Karpas-422 (cell line): ENCODE data around the gene DCBLD1. TPM values are rescaled to one million over a fixed set of nuclear protein-coding genes. Genes with fewer than 3 reads are reported as not detected.

Experiments
- DNase-seq: peaks from one replicate; pipeline ENCODE4 v3.0.0-alpha.2; 2015
- H2AFZ ChIP-seq: fragments of 200-600 bp; sonication (generic); 2 replicates; pipeline ENCODE4 v1.6.1; 2014; ENCODE audit warnings: antibody characterized with exemption, low read length, mixed read lengths
- H3K27ac ChIP-seq: fragments of 200-600 bp; sonication (generic); 2 replicates; pipeline ENCODE4 v1.5.1; 2014; ENCODE audit warnings: mild to moderate bottlenecking, low read length, moderate library complexity
- H3K27me3 ChIP-seq: fragments of 200-600 bp; sonication (generic); 2 replicates; pipeline ENCODE4 v1.6.1; 2014; ENCODE audit warnings: low read length, mixed read lengths
- H3K36me3 ChIP-seq: fragments of 200-600 bp; sonication (generic); 2 replicates; pipeline ENCODE4 v1.6.1; 2014; ENCODE audit warnings: low read length, mixed read lengths; ENCODE audit not compliant: insufficient read depth
- H3K4me1 ChIP-seq: fragments of 200-600 bp; sonication (generic); 2 replicates; pipeline ENCODE4 v1.6.1; 2014; ENCODE audit warnings: mild to moderate bottlenecking, low read length, mixed read lengths
- H3K4me2 ChIP-seq: fragments of 200-600 bp; sonication (generic); 2 replicates; pipeline ENCODE4 v1.6.1; 2014; ENCODE audit warnings: low read length, low read depth, mild to moderate bottlenecking; ENCODE audit not compliant: poor library complexity, severe bottlenecking
- H3K4me3 ChIP-seq: fragments of 200-600 bp; sonication (generic); 2 replicates; pipeline ENCODE4 v1.5.1; 2014; ENCODE audit warnings: mild to moderate bottlenecking, antibody characterized with exemption, low read length, mixed read lengths
- H3K79me2 ChIP-seq: fragments of 200-600 bp; sonication (generic); 2 replicates; pipeline ENCODE4 v1.6.1; 2014; ENCODE audit warnings: mild to moderate bottlenecking, low read length, mixed read lengths
- H3K9ac ChIP-seq: fragments of 200-600 bp; sonication (generic); 2 replicates; pipeline ENCODE4 v1.6.0; 2014; ENCODE audit warnings: low read length
- H3K9me2 ChIP-seq: fragments of 200-600 bp; sonication (generic), shearing (Covaris generic); replicated peaks from 2 replicates; pipeline ENCODE4 v1.6.0; 2014; ENCODE audit warnings: mild to moderate bottlenecking, low read length, moderate library complexity; ENCODE audit not compliant: insufficient read depth
- H3K9me3 ChIP-seq: fragments of 300-700, 200-600 bp; sonication (generic); 2 replicates; pipeline ENCODE4 v1.6.1; 2014; ENCODE audit warnings: low read length, mixed read lengths
- H4K20me1 ChIP-seq: fragments of 200-600 bp; sonication (generic); 2 replicates; pipeline ENCODE4 v1.6.1; 2014; ENCODE audit warnings: mild to moderate bottlenecking, antibody characterized with exemption, low read length, low read depth; ENCODE audit not compliant: insufficient read depth
- total RNA-seq: library from RNA; depleted of rRNA; stranded (reverse); fragments of >200 nt; shearing (Covaris generic); gene quantifications from 2 replicates; pipeline ENCODE4 v1.2.3, GENCODE V29; 2014; ENCODE audit warnings: low replicate concordance

DCBLD1 gene
- total RNA-seq, 1 experiment from 2014 or later, result not detected

DNA sequence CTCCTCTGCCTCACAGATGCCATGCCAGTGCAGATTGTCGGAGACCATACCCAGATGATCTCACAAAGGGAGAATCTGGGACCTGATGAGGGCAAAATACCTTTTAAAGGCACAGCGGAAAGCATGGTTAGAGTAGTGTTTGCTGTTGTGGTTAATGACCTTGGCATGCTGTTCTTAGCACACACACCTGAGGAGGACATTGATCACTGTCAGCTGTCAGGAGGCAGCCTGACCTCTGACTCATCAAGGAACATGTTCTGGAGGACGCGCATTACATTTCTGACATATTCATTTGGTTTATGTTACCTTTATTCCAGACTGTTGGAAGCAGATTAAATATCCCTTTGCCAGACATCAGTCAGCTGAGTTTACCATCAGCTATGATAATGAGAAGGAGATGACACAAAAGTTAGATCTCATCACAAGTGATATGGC lies 62.7 kb downstream of the DCBLD1 start:
- H3K9ac ChIP-seq, result no peak overlapping the region
- no peaks in the 10 kb centered on the region for H3K79me2 ChIP-seq
- H3K27me3 ChIP-seq, result no peaks in the 10 kb centered on the region
- H2AFZ ChIP-seq, result no peak overlapping the region
- H3K4me3 ChIP-seq, result no peak overlapping the region
- no peak overlapping the region for H3K27ac ChIP-seq
- no peaks in the 10 kb centered on the region for H3K9me2 ChIP-seq
- H4K20me1 ChIP-seq, result no peaks in the 10 kb centered on the region
- no peaks in the 10 kb centered on the region for H3K4me1 ChIP-seq
- H3K4me2 ChIP-seq, result no peak overlapping the region
- no peak for DNase-seq
- H3K36me3 ChIP-seq, result no peaks in the 10 kb centered on the region
- no peaks in the 10 kb centered on the region for H3K9me3 ChIP-seq

DNA sequence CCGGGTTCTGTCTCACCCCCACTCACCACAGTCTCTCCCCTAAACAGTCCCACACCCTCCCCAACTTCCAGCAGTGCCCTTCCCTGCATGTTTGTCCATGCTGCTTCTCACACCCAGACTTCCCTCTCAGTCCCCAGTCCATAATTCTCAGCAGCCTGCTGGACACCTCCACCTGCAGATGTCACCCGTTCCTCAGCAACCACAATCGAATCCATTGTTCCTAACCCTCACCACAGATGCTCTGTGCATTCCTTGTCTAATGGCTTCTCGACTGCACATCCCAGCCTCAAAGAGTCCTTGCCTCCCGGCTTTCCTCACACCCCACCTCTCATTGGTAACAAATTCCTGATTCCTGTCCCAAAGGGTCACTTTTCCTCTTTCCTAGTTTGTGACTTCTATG lies 64.2 kb downstream of the DCBLD1 start:
- no peaks in the 10 kb centered on the region for H3K36me3 ChIP-seq
- H4K20me1 ChIP-seq, result no peaks in the 10 kb centered on the region
- no peak overlapping the region for H3K4me2 ChIP-seq
- H2AFZ ChIP-seq, result no peak overlapping the region
- no peaks in the 10 kb centered on the region for H3K79me2 ChIP-seq
- no peak overlapping the region for H3K9ac ChIP-seq
- no peaks in the 10 kb centered on the region for H3K9me3 ChIP-seq
- no peaks in the 10 kb centered on the region for H3K27me3 ChIP-seq
- peak; percentile 27 for DNase-seq
- H3K4me3 ChIP-seq, result no peak overlapping the region
- no peaks in the 10 kb centered on the region for H3K9me2 ChIP-seq
- no peaks in the 10 kb centered on the region for H3K4me1 ChIP-seq
- H3K27ac ChIP-seq, result no peak overlapping the region

DNA sequence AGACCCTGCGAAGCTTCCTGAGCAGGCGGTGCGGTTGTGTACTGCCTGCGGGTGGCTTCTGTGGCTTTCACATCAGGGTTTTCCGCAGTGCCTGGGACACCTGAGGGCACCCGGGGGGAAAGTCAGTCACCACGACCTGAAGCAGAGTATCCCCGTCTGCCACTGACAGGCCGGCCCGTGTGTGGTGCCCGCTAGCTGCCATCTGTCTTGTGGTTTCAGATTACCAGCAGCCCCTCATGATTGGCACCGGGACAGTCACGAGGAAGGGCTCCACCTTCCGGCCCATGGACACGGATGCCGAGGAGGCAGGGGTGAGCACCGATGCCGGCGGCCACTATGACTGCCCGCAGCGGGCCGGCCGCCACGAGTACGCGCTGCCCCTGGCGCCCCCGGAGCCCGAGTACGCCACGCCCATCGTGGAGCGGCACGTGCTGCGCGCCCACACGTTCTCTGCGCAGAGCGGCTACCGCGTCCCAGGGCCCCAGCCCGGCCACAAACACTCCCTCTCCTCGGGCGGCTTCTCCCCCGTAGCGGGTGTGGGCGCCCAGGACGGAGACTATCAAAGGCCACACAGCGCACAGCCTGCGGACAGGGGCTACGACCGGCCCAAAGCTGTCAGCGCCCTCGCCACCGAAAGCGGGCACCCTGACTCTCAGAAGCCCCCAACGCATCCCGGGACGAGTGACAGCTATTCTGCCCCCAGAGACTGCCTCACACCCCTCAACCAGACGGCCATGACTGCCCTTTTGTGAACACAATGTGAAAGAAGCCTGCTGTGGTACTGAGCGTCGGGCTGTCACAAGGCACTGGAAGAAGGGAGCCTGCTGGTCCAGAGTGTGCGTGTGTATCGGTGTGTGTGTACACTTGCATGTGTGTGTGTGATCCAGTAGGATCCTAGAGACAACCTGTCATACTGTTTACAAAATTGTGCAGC lies 65.5 kb downstream of the DCBLD1 start:
- H2AFZ ChIP-seq, result no peak overlapping the region
- no peaks in the 10 kb centered on the region for H3K27me3 ChIP-seq
- no peak overlapping the region for H3K9ac ChIP-seq
- H3K4me3 ChIP-seq, result no peak overlapping the region
- H3K4me2 ChIP-seq, result no peak overlapping the region
- H4K20me1 ChIP-seq, result no peaks in the 10 kb centered on the region
- H3K36me3 ChIP-seq, result no peaks in the 10 kb centered on the region
- no peaks in the 10 kb centered on the region for H3K4me1 ChIP-seq
- H3K9me2 ChIP-seq, result no peaks in the 10 kb centered on the region
- H3K79me2 ChIP-seq, result no peaks in the 10 kb centered on the region
- no peak for DNase-seq
- H3K27ac ChIP-seq, result no peak overlapping the region
- H3K9me3 ChIP-seq, result no peaks in the 10 kb centered on the region

GRCh38 chr6:117548797-117549301 lies 66.4 kb downstream of the DCBLD1 start:
- Histone ChIP-seq H4K20me1 (no peaks in the 10 kb centered on the region), H3K9me2 (no peaks in the 10 kb centered on the region), H3K9me3 (no peaks in the 10 kb centered on the region), H3K4me1 (no peaks in the 10 kb centered on the region), H3K27me3 (no peaks in the 10 kb centered on the region), H3K79me2 (no peaks in the 10 kb centered on the region), H3K27ac (no peak overlapping the region), H3K36me3 (no peaks in the 10 kb centered on the region), H2AFZ (no peak overlapping the region), H3K9ac (no peak overlapping the region), H3K4me3 (no peak overlapping the region), H3K4me2 (no peak overlapping the region)
- DNase-seq, result no peak

DNA sequence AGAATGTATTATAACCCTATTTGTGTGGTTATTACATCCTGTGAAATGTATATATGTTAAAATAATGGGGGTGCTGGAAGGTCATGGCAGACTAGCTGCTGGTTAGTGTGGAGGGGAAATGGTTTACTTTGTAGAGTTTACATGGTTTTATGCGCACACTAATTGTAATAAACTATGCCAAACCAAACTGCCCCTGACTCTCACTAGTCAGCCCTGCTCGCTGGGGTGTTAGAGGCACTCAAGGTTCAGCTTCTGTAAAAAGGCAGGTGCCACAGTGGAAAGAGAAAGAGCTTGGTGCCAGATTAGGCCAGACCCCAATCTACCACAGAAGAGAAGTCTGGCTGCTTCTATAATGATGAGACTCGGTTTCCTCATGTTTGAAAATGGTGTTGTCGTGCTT lies 67.1 kb downstream of the DCBLD1 start:
- Histone ChIP-seq H3K9me3 (no peaks in the 10 kb centered on the region), H3K4me1 (no peaks in the 10 kb centered on the region), H4K20me1 (no peaks in the 10 kb centered on the region), H3K27me3 (no peaks in the 10 kb centered on the region), H3K4me2 (no peak overlapping the region), H3K27ac (no peak overlapping the region), H3K36me3 (no peaks in the 10 kb centered on the region), H3K9me2 (no peaks in the 10 kb centered on the region), H3K4me3 (no peak overlapping the region), H2AFZ (no peak overlapping the region), H3K79me2 (no peaks in the 10 kb centered on the region), H3K9ac (no peak overlapping the region)
- DNase-seq, result peak; percentile 25

- Histone ChIP-seq H3K9me2 (no peaks in the 10 kb centered on the region), H3K79me2 (no peaks in the 10 kb centered on the region), H3K9ac (no peak overlapping the region), H3K4me1 (no peaks in the 10 kb centered on the region), H3K4me3 (no peak overlapping the region), H4K20me1 (no peaks in the 10 kb centered on the region), H3K27ac (no peak overlapping the region), H3K9me3 (no peaks in the 10 kb centered on the region), H2AFZ (no peak overlapping the region), H3K36me3 (no peaks in the 10 kb centered on the region), H3K4me2 (no peak overlapping the region), H3K27me3 (no peaks in the 10 kb centered on the region)
- peak; percentile 26 for DNase-seq
Observed at GRCh38 chr6:117550078-117550600, 67.7 kb downstream of the DCBLD1 start.

- Histone ChIP-seq H3K27me3 (no peaks in the 10 kb centered on the region), H2AFZ (no peak overlapping the region), H3K9me2 (no peaks in the 10 kb centered on the region), H3K9me3 (no peaks in the 10 kb centered on the region), H3K4me3 (no peak overlapping the region), H3K36me3 (no peaks in the 10 kb centered on the region), H3K9ac (no peak overlapping the region), H3K4me2 (no peak overlapping the region), H4K20me1 (no peaks in the 10 kb centered on the region), H3K4me1 (no peaks in the 10 kb centered on the region), H3K27ac (no peak overlapping the region), H3K79me2 (no peaks in the 10 kb centered on the region)
- peak; percentile 7 for DNase-seq
Observed at GRCh38 chr6:117550618-117551242, 68.3 kb downstream of the DCBLD1 start.

- H3K4me1 ChIP-seq, result 0 out of 2 replicates have a peak, but pooled peaks cover 4% of the 10 kb centered on the region
- no peak overlapping the region for H2AFZ ChIP-seq
- no peak overlapping the region for H3K4me3 ChIP-seq
- H3K9me3 ChIP-seq, result no peaks in the 10 kb centered on the region
- no peaks in the 10 kb centered on the region for H4K20me1 ChIP-seq
- H3K79me2 ChIP-seq, result no peaks in the 10 kb centered on the region
- H3K36me3 ChIP-seq, result no peaks in the 10 kb centered on the region
- H3K9ac ChIP-seq, result no peak overlapping the region
- peak; percentile 21 for DNase-seq
- no peaks in the 10 kb centered on the region for H3K9me2 ChIP-seq
- no peaks in the 10 kb centered on the region for H3K27me3 ChIP-seq
- H3K27ac ChIP-seq, result no peak overlapping the region
- H3K4me2 ChIP-seq, result no peak overlapping the region
Observed at GRCh38 chr6:117552618-117553017, 70.1 kb downstream of the DCBLD1 start.
